Raji (cell line): ENCODE measurements around the gene WDR91.

Experiments
- POLR2A ChIP-seq: IDR thresholded peaks from 2 replicates; pipeline ENCODE4 v1.6.1; 2011; ENCODE audit warnings: low read depth, low read length, control low read depth; ENCODE audit not compliant: insufficient read depth

WDR91 gene

DNA sequence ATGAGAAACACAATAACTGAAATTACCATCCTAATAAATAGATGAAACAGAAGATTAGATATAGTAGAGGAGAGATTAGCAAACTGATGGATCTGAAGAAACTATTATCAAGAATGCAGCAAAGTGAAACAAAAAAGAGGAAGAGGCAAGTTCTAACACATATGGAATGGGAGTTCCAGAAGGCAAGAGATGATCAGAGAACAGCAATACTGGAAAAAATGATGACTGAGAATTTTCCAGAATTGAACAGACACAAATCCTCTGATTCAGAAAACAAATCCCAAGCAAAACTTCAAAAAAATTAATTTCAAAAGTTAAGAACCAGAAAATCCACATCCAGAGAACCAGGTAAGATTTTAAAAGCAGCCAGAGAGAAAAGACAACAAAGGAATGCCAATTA lies 20.6 kb downstream of the WDR91 start:
- no peak for TF ChIP-seq POLR2A

DNA sequence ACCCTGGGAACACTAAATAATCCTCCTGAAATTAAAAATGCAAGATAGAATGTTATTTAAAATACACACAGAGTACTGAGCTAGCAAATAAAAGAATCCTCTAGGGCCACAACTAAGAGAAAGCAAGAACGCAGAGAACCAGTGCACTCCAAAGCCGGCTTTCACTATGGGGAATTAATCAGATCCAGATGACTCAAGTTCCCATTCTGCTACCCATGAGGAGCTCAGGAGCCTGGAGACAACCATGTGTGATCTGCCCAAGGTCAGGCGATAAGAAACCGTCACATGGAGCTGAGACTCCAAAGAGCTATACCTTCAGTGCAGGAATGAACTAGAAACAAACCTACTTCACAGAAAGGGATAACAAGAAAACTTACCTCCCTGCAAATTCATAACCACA lies 21.4 kb downstream of the WDR91 start:
- TF ChIP-seq POLR2A = no peak

DNA sequence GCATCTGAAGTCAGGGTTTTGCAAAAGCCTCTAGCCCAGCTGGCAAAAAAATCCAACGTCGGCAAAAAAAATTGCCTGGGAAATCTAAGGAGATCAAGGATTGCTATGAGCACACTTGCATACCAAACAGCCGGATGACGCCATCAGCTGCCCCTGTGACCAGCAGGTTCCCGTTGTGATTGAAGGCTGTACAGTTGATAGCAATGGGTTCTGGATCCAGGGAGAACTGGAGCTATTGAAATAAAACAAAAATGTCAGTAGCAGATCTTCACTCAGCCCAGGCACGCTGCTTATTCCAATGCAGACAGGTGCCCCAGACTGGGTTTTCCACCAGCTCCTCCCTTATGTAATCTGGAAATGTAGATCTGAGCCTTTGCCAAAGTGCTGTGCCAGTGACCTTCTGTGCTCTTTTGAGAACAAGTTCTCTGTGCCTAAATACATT lies 22.1 kb downstream of the WDR91 start:
- TF ChIP-seq POLR2A = no peak

DNA sequence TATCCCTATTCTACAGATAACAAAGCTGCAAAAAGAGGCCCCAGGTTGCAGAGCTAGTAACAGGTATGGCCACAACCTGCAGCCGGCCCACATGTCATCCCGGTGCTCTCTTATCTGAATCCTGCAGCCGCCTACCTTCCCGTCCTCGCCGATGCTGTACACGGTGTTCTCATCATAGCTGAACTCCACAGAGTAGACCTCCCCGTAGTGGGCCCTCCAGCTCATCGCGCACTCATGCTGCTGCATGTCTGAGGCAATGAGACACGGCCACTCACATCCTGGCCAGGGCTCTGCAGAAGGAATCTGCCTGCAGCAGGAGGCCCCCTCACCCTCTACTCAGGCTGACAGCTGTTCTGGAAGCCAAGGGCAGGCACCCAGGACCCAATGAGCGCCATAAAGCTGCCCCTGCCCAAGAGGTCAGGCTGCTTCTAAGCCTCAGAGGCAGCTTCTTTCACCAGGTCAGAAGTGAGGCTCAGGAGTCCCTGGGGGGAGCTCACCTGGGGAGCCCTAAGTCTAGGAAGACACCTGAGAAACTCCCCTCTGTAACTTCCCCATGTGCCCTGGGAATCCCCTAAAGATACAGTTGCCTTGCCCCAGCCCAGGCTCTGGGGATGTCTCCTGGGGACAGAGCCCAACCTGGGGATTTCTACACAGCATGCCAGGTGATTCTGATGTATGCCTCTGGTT lies 22.9 kb downstream of the WDR91 start:
- no peak for TF ChIP-seq POLR2A

DNA sequence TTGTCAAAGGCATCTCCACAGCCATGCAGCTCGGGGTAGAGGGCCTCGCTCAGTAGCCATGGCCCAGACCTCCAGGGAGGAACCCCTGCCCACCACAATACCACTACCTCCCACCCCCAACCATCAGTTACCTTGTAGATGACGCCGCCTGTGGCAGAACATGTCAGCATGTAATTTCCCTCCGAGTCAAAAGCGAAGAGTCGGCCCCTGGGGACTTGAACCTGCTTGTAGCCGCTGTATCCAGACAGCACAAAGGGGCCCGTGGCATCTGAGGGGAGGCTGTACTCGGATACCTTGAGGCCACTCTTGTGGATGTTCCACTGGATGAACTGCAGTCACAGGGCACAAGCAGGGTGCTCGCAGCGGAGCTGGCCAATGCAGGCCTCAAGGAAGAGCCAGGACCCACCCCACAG lies 24.5 kb downstream of the WDR91 start:
- TF ChIP-seq POLR2A = no peak

DNA sequence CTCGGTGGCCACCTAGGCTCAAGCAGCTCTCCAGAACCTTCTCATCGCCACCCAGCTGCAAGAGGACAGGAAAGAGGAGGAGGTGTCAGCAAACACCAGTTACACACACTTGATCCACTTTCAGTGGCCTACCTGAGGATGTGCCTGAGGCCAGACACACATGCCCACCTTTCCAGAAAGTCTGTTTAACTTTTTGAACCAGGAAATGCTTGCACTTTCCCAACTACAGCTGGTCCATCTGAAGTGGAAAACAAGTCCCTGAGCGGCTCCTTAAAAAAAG lies 25.1 kb downstream of the WDR91 start:
- no peak for TF ChIP-seq POLR2A

DNA sequence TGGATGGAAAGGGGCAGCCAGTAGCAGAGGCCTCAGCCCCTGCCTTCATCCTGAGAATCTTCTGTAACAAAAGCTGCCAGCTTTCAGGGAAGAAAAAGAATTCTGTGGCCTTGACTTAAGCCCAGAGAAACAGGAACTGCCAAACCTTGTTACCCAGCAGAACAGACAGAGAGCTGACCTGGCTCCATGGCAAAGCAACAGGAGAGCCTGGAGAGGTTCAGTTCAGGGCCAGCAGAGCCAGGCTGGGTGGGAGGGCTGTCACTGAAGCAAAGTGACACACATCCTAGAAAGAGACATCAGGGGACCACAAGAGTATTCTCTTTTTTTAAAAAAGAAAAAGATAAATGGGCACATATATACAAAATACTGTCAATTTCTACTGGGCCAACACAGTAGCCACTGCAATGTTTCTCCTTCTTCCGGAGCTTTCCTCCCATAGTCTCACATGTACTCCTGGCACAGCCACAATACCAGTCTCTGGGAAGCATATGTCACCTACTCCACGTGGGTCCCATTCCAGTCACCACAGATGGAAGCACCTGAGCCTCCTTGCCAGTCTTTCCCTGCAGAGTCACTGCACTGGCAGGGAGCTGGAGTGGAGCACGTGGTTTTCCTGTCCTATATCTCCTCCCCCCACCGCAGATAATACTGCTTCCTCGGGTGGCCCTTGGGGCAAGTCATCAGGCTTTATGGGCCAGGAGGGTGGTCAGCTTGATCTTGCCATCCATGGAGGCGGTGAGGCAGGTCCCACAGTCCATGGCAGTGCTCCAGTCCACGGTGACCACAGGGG lies 25.7 kb downstream of the WDR91 start:
- no peak for TF ChIP-seq POLR2A

DNA sequence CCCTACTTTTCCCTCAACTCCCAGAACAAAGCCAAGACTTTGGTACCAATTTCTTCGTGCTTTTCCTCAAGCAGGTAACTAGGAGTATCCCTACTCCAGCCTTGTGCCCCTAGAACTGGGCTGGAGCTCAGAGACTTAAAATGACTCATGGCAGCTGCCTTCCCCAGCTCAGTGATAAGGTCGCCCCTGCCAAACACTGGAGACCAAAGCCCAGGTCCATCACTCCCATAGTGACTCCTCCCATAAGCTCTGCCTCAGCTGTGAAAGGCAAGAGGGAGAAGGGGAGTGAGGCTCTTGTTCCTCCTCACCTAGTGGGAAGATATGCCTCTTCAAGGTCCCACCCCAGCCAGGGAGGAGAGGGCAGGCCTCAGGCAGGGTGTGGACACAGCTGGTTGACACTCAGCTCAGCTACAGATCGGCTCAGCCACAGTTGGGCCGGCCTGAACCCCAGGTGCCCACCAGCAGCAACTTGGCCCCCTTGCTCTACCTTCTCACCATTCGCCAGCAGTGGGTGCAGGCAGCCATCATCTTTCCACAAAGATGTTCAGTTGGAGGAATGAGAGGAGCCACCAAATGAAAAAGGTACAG lies 27.0 kb downstream of the WDR91 start:
- TF ChIP-seq POLR2A = no peak

DNA sequence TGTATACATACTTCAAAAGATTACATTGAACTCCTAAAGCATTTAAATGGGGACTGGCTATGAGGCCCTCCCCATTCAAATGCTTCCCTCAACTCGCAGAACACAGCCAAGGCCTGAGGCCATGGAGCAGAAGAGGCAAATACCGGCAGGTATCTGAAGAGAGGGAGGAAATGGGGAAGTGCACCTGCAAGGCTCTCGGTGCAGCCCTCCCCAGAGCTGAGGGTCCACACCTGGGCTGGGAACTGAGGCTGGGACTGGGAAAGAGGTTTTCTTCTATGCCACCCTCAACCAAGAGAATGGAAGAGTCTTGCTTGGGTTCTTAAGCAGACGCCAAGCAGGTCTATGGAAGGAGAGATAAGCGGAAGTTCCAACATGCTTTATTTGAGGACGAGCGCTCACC lies 27.8 kb downstream of the WDR91 start:
- no peak for TF ChIP-seq POLR2A

DNA sequence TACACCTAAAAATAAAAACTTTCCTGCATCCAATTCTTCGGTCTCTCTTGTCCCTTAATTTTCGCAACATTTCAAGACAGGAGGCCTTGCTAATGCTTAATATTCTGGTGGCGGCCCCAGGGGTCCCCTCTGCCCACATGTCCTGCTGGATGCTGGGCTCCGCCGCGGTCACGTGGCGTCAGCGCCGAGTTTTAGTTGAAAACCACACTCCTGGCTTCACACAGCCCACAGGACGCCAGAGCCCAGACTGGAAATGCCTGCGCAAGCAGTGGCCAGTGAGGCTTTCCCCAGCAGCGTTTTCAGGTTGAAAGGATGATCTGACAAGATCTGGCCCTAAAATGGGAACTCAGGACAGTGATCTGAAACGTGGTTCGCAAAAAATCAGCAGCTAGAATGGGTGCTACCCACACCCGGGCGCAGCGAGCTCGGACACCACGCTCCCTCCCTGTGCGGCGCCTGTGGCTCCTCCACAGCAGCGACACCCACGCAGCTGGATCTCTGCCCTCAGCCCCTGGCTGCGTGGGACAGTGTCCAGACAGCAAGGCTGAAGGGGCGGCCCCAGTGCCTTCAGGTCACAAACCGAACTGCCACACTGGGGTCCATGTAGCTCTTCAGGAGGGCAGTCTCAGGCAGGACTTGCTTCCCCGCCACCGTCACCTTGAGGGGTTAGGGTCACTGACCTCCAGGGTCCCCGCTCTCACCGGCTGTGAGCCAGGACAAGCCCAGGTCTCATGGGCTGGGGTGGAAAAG lies 29.2 kb downstream of the WDR91 start:
- TF ChIP-seq POLR2A = no peak

DNA sequence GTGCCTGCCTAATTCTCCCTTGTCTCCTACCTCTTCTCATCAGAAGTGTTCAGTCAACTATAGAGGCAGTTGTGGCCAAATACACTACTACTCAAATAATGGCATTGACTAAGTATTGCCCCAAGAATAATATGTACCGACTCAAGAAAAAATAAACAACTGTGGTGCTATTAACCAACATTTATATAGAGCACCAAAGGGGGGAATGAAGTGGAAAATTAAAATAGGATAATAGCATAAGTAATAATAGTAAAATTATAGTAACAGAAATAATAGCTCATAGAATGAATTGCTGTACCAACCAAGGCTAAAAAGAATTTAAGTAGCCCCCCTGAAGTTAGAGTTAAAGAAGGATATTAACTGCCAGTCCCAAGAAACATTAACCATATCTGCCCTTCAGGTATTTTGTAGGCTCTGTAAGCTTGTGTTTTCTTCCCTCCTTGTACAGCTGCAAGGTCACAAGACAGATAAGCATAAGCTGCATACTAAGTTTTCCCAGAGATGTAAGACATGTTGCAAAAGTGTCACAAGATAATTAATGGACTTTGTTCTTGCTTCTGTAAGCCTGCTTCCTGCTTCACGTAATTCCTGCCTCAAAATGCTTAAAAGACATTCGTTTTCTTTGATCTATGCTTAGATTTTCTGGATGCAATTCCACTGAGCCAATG lies 29.9 kb downstream of the WDR91 start:
- TF ChIP-seq POLR2A = no peak

DNA sequence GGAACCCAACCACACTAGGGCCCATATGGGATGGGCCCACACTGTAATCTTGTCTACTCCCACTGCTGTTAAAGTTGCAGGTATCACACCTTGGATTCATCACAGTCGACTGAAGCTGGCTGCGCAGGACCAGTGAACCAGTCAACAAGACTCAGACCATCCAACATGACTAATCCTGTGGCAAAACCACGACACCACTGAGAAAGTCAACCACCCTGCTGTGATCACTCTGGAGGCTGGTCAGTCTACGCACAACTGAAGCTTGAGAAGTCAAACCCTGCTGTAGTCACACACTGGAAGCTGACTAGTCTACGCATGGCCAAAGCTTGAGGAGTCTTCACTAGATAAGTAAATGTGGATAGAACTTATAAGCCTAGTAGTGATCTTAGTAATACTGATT lies 31.2 kb downstream of the WDR91 start:
- no peak for TF ChIP-seq POLR2A

DNA sequence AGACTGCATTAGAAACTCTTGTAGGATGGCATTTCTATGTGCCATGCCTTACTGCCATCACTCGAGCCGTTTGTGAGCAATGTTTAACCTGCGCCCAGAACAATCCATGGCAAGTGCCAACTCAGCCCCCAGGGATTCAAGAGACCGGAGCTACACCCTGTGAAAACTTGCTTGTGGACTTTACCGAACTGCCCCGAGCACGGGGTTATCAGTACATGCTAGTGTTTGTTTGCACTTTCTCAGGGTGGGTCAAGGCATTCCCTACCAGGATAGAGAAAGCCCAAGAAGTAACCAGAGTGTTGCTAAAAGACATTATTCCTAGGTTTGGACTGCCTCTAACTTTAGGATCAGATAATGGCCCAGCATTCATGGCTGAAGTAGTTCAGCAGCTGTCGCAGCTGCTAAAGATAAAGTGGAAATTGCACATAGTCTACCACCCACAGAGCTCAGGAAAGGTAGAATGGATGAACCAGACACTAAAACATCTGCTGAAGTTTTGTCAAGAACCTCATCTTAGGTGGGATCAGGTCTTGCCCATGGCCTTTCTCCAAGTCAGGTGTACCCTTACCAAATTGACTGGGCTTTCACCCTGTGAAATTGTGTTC lies 31.9 kb downstream of the WDR91 start:
- no peak for TF ChIP-seq POLR2A

DNA sequence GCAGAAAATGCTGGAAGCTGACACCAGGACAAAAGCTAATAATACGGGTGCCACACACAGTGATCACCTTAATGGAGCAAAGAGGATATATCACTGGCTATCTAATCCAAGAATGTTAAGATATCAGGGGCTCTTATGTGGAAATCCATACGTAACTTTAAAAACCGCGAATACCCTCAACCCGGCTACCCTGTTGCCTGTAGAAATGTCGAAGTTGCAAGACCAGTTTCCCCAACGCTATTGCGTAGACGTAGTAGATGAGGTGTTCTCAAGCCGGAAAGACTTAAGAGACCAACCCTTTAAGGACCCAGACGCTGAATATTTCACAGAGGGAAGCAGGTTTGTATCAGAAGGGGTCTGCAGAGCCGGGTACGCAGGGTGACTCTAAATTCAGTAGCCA lies 33.0 kb downstream of the WDR91 start:
- TF ChIP-seq POLR2A = no peak
